Activated CD4-positive, alpha-beta T cell treated with anti-CD3 and anti-CD28 coated beads, Interleukin-2, amount 10 ng/mL, durations not matched to agents 7 days and 5 days (primary cell): Measurements from ENCODE around the gene TFEB. TPM values are rescaled to one million over a fixed set of nuclear protein-coding genes. Genes with fewer than 3 reads are reported as not detected.

Source experiments
- CTCF ChIA-PET: fragments of 350-600 bp; sonication (Branson Sonifier 250); formaldehyde crosslinking; loops from one replicate; lab custom pipeline; 2021; ENCODE audit warnings: antibody characterized with exemption; lab: Charles Lee
- POLR2A ChIA-PET: fragments of 350-600 bp; sonication (Branson Sonifier 250); formaldehyde crosslinking; loops from one replicate; lab custom pipeline; 2021; ENCODE audit warnings: antibody characterized with exemption; lab: Charles Lee
- DNase-seq: peaks from one replicate; pipeline ENCODE4 v3.0.0-alpha.2; 2020
- H3K27ac Mint-ChIP-seq: one replicate; pipeline ENCODE4 v1.8.0; 2021; ENCODE audit warnings: mild to moderate bottlenecking, moderate library complexity, mixed read lengths
- H3K27me3 Mint-ChIP-seq: one replicate; pipeline ENCODE4 v1.8.0; 2021; ENCODE audit warnings: mixed read lengths
- H3K36me3 Mint-ChIP-seq: one replicate; pipeline ENCODE4 v1.8.0; 2021; ENCODE audit warnings: low read depth, mixed read lengths
- H3K4me1 Mint-ChIP-seq: one replicate; pipeline ENCODE4 v1.8.0; 2021; ENCODE audit warnings: mixed read lengths
- H3K4me3 Mint-ChIP-seq: one replicate; pipeline ENCODE4 v1.8.0; 2021; ENCODE audit warnings: mild to moderate bottlenecking, moderate library complexity, mixed read lengths
- H3K9me3 Mint-ChIP-seq: one replicate; pipeline ENCODE4 v1.8.0; 2021; ENCODE audit warnings: mixed read lengths
- total RNA-seq, 2 experiments: library from RNA; stranded (reverse); gene quantifications; one replicate each; pipeline ENCODE4 v1.2.3, GENCODE V29; 2021

Gene TFEB
- total RNA-seq, 2 experiments from 2014 or later = 9.7 to 12.5 TPM

GRCh38 chr6:41705311-41705995 is 30.0 kb downstream of the TFEB start:
- Mint-ChIP-seq H3K9me3 (no peaks in the 10 kb centered on the region), H3K4me3 (no peak overlapping the region), H3K27ac (peak overlapping the region; percentile 89), H3K4me1 (peaks cover 36% of the 10 kb centered on the region), H3K27me3 (peaks cover 2% of the 10 kb centered on the region), H3K36me3 (peaks cover 4% of the 10 kb centered on the region)
- DNase-seq = no peak
- ChIA-PET POLR2A (no interaction called here), CTCF (interaction anchor here (0.6 to 3.9 kb wide), 16 partner anchors 8 to 585 kb away, joined by 3 to 17 read pairs (median 4); partner anchors contain the start of gene TOMM6)

GRCh38 chr6:41704656-41705310 is 30.6 kb downstream of the TFEB start:
- Mint-ChIP-seq H3K9me3 (no peaks in the 10 kb centered on the region), H3K4me3 (no peak overlapping the region), H3K27me3 (no peaks in the 10 kb centered on the region), H3K4me1 (peaks cover 36% of the 10 kb centered on the region), H3K27ac (no peak overlapping the region), H3K36me3 (peaks cover 4% of the 10 kb centered on the region)
- DNase-seq = no peak
- ChIA-PET CTCF (interaction anchor here (0.6 to 3.9 kb wide), 8 partner anchors 9 to 442 kb away, joined by 3 to 17 read pairs (median 4); no protein-coding TSS in a partner anchor), POLR2A (no interaction called here)

GRCh38 chr6:41704028-41704427 is 31.4 kb downstream of the TFEB start:
- Mint-ChIP-seq H3K27me3 (no peaks in the 10 kb centered on the region), H3K9me3 (no peaks in the 10 kb centered on the region), H3K27ac (no peak overlapping the region), H3K36me3 (peaks cover 2% of the 10 kb centered on the region), H3K4me1 (peaks cover 36% of the 10 kb centered on the region), H3K4me3 (no peak overlapping the region)
- DNase-seq = no peak
- CTCF ChIA-PET = interaction anchor here (1.5 to 3.9 kb wide), 2 partner anchors 15 to 20 kb away, joined by 3 to 17 read pairs; no protein-coding TSS in a partner anchor
- POLR2A ChIA-PET = no interaction called here

- POLR2A ChIA-PET = no interaction called here
- peaks cover 2% of the 10 kb centered on the region for H3K36me3 Mint-ChIP-seq
- DNase-seq = no peak
- CTCF ChIA-PET = interaction anchor here (0.9 to 3.9 kb wide), 2 partner anchors 11 to 19 kb away, joined by 3 to 17 read pairs; no protein-coding TSS in a partner anchor
- no peaks in the 10 kb centered on the region for H3K9me3 Mint-ChIP-seq
- no peaks in the 10 kb centered on the region for H3K27me3 Mint-ChIP-seq
- H3K27ac Mint-ChIP-seq = no peak overlapping the region
- H3K4me3 Mint-ChIP-seq = no peak overlapping the region
- H3K4me1 Mint-ChIP-seq = peaks cover 27% of the 10 kb centered on the region
Measured at GRCh38 chr6:41702771-41703494, 32.5 kb downstream of the TFEB start.

- no peaks in the 10 kb centered on the region for H3K27me3 Mint-ChIP-seq
- H3K36me3 Mint-ChIP-seq = peaks cover 2% of the 10 kb centered on the region
- no peak overlapping the region for H3K27ac Mint-ChIP-seq
- no peak for DNase-seq
- no peaks in the 10 kb centered on the region for H3K9me3 Mint-ChIP-seq
- ChIA-PET POLR2A (no interaction called here), CTCF (interaction anchor here (0.9 kb wide), 1 partner anchor 11 kb away, joined by 3 read pairs; no protein-coding TSS in a partner anchor)
- H3K4me3 Mint-ChIP-seq = no peak overlapping the region
- peaks cover 20% of the 10 kb centered on the region for H3K4me1 Mint-ChIP-seq
Measured at GRCh38 chr6:41702089-41702745, 33.2 kb downstream of the TFEB start.

GRCh38 chr6:41700463-41701347 is 34.7 kb downstream of the TFEB start:
- no peak for DNase-seq
- Mint-ChIP-seq H3K27ac (no peak overlapping the region), H3K9me3 (no peaks in the 10 kb centered on the region), H3K36me3 (no peaks in the 10 kb centered on the region), H3K4me3 (no peak overlapping the region), H3K4me1 (peaks cover 4% of the 10 kb centered on the region), H3K27me3 (no peaks in the 10 kb centered on the region)
- ChIA-PET POLR2A (no interaction called here), CTCF (no interaction called here)

- Mint-ChIP-seq H3K9me3 (no peaks in the 10 kb centered on the region), H3K4me1 (no peaks in the 10 kb centered on the region), H3K36me3 (no peaks in the 10 kb centered on the region), H3K4me3 (no peak overlapping the region), H3K27ac (no peak overlapping the region), H3K27me3 (no peaks in the 10 kb centered on the region)
- POLR2A ChIA-PET = no interaction called here
- CTCF ChIA-PET = interaction anchor here (1.0 to 1.9 kb wide), 2 partner anchors 9 to 17 kb away, joined by 4 to 6 read pairs; no protein-coding TSS in a partner anchor
- DNase-seq = no peak
Measured at GRCh38 chr6:41699063-41699462, 36.3 kb downstream of the TFEB start.

GRCh38 chr6:41697861-41698781 is 37.3 kb downstream of the TFEB start:
- Mint-ChIP-seq H3K4me3 (no peak overlapping the region), H3K36me3 (no peaks in the 10 kb centered on the region), H3K9me3 (no peaks in the 10 kb centered on the region), H3K27ac (no peak overlapping the region), H3K27me3 (no peaks in the 10 kb centered on the region), H3K4me1 (no peaks in the 10 kb centered on the region)
- POLR2A ChIA-PET = no interaction called here
- CTCF ChIA-PET = interaction anchor here (1.9 kb wide), 1 partner anchor 10 kb away, joined by 4 read pairs; no protein-coding TSS in a partner anchor
- no peak for DNase-seq

GRCh38 chr6:41696788-41697187 is 38.6 kb downstream of the TFEB start:
- POLR2A ChIA-PET = no interaction called here
- CTCF ChIA-PET = no interaction called here

GRCh38 chr6:41695825-41696224 is 39.6 kb downstream of the TFEB start:
- no peaks in the 10 kb centered on the region for H3K4me1 Mint-ChIP-seq
- POLR2A ChIA-PET = no interaction called here
- H3K27me3 Mint-ChIP-seq = no peaks in the 10 kb centered on the region
- no peak overlapping the region for H3K27ac Mint-ChIP-seq
- no peaks in the 10 kb centered on the region for H3K9me3 Mint-ChIP-seq
- CTCF ChIA-PET = interaction anchor here (0.9 to 1.2 kb wide), 2 partner anchors 10 to 46 kb away, joined by 4 read pairs; no protein-coding TSS in a partner anchor
- no peaks in the 10 kb centered on the region for H3K36me3 Mint-ChIP-seq
- no peak for DNase-seq
- no peak overlapping the region for H3K4me3 Mint-ChIP-seq

More at GRCh38 chr6:41696788-41697187, 38.6 kb downstream of the TFEB start:
- H3K27ac Mint-ChIP-seq = no peak overlapping the region
- DNase-seq = no peak
- no peaks in the 10 kb centered on the region for H3K4me1 Mint-ChIP-seq
- no peaks in the 10 kb centered on the region for H3K27me3 Mint-ChIP-seq
- H3K36me3 Mint-ChIP-seq = no peaks in the 10 kb centered on the region
- H3K9me3 Mint-ChIP-seq = no peaks in the 10 kb centered on the region
- no peak overlapping the region for H3K4me3 Mint-ChIP-seq
